GM12891 (cell line): ENCODE data around the gene PORCN.

Experiments used
- POLR2A ChIP-seq: IDR thresholded peaks from 2 replicates; pipeline ENCODE4 v1.6.1; 2011; ENCODE audit warnings: low read depth, low read length, control low read depth
- POLR2AphosphoS5 ChIP-seq: IDR thresholded peaks from 2 replicates; pipeline ENCODE4 v1.6.1; 2011; ENCODE audit warnings: low read depth, low read length, control low read depth

DNA sequence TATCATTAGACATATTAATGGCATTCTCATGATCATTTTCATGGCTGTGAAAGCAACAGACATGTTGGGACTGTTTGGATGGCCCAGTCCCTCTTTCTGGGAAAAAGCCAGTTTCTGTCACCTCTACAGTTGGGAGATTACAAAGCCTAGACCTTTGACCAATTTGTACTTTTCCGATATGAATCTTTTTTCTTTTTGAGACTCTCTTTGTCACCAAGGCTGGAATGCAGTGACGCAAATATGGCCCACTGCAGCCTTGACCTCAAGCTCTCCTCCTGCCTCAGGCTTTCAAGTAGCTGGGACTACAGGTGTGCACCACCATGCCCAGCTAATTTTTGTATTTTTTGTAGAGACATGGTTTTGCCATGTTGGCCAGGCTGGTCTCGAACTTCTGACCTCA lies 40.1 kb downstream of the PORCN start:
- no peak for TF ChIP-seq POLR2A
- no peak for TF ChIP-seq POLR2AphosphoS5
